ENCODE measurements around the gene PPP4R3B. TPM values are rescaled to one million over a fixed set of nuclear protein-coding genes. Genes with fewer than 3 reads are reported as not detected.

The PPP4R3B gene
- total RNA-seq, 1 experiment from 2014 or later = 40.8 TPM

- Histone ChIP-seq H3K4me1 (ENCODE audit: control insufficient read depth in 1 of 2, insufficient read depth in 2 of 2, low read length in 2 of 2) (peaks cover 0 to 6% of the 10 kb centered on the region in 2 experiments; a peak in 2 of 4 replicates), H2AFZ (ENCODE audit: low read depth, low read length, poor library complexity, severe bottlenecking) (no peak overlapping the region), H3K79me2 (ENCODE audit: insufficient read depth, low read length) (0 out of 2 replicates have a peak, but pooled peaks cover 2% of the 10 kb centered on the region), H3K4me2 (ENCODE audit: low read length) (no peak overlapping the region), H4K20me1 (ENCODE audit: insufficient read depth) (0 out of 2 replicates have a peak, but pooled peaks cover 5% of the 10 kb centered on the region), H3K4me3 (replicated peaks in 1 of 2; ENCODE audit: low read depth in 1 of 2, low read length in 2 of 2) (no peak overlapping the region), H3K27ac (ENCODE audit: low read depth, low read length) (no peak overlapping the region), H3K27me3 (ENCODE audit: insufficient read depth, low read length) (no peaks in the 10 kb centered on the region), H3K9me2 (ENCODE audit: insufficient read depth) (no peaks in the 10 kb centered on the region), H3K36me3 (ENCODE audit: control insufficient read depth in 1 of 2, insufficient read depth in 2 of 2, low read length in 2 of 2) (peaks cover 3 to 9% of the 10 kb centered on the region in 2 experiments; a peak in 2 of 4 replicates), H3K9me3 (ENCODE audit: control insufficient read depth in 1 of 2, insufficient read depth in 1 of 2, low read depth in 1 of 2, low read length in 2 of 2) (no peaks in the 10 kb centered on the region), H3K9ac (ENCODE audit: low read length) (no peak overlapping the region)
- ChIA-PET RAD21 (ENCODE audit: low non-redundant PET in 1 of 2, low total read pairs in 2 of 2, uncharacterized antibody in 2 of 2, unreplicated experiment in 2 of 2) (no interaction called here), CTCF (interaction anchor here (1.0 to 1.4 kb wide), 3 partner anchors 10 to 13 kb away, joined by 3 to 10 read pairs (median 6); no protein-coding TSS in a partner anchor), POLR2A (no interaction called here)
- ATAC-seq (no peak), DNase-seq (ENCODE audit: low read depth, low spot score) (no peak)
- TF ChIP-seq ZBTB33 (IDR thresholded peaks at IDR 0.05; ENCODE audit: extremely low read depth, insufficient replicate concordance, low read length) (no peak), CBX3 (IDR thresholded peaks at IDR 0.05; ENCODE audit: low read depth) (no peak), JUND (IDR thresholded peaks at IDR 0.05) (no peak), TCF7L2 (IDR thresholded peaks at IDR 0.05; ENCODE audit: borderline replicate concordance, extremely low read depth, insufficient read depth, insufficient read length) (no peak), EZH2phosphoT487 (IDR thresholded peaks at IDR 0.05; ENCODE audit: borderline replicate concordance) (no peak), ZFX (IDR thresholded peaks at IDR 0.05) (no peak), FOSL1 (IDR thresholded peaks at IDR 0.05; ENCODE audit: low read depth) (no peak), ATF3 (IDR thresholded peaks at IDR 0.05) (no peak), SIN3A (IDR thresholded peaks at IDR 0.05; ENCODE audit: low read depth) (no peak), POLR2AphosphoS5 (IDR thresholded peaks at IDR 0.05; ENCODE audit: low read depth, low read length) (no peak), RAD21 (IDR thresholded peaks at IDR 0.05; ENCODE audit: low read depth) (no peak), SP1 (IDR thresholded peaks at IDR 0.05; ENCODE audit: low read depth) (no peak), POLR2A (IDR thresholded peaks at IDR 0.05; ENCODE audit: borderline replicate concordance, extremely low read depth, insufficient read depth, insufficient read length) (no peak), MAX (IDR thresholded peaks at IDR 0.05) (no peak)
- BruUV-seq (replicated peaks) = no TSS peak
- intact Hi-C loops (cut with micrococcal nuclease) = no loop called here
Measured at GRCh38 chr2:55581874-55582547, 35.4 kb downstream of the PPP4R3B start.

All from HCT116 (cell line).